Endothelial cell of umbilical vein (primary cell): ENCODE data around the gene ATP13A5. TPM values are rescaled to one million over a fixed set of nuclear protein-coding genes. Genes with fewer than 3 reads are reported as not detected.

Experiments used
- BruUV-seq: library from RNA; stranded (reverse); fragments of 400-500 nt; replicated peaks from 2 replicates; lab custom pipeline; 2021; lab: Mats Ljungman, UMichigan
- CTCF ChIA-PET: fragments of 300-600, 350-600 bp; sonication (Branson Sonifier 250); formaldehyde crosslinking; loops from one replicate; lab custom pipeline; 2021; ENCODE audit warnings: antibody characterized with exemption, inconsistent platforms; lab: Charles Lee
- POLR2A ChIA-PET: fragments of 300-600, 350-600 bp; sonication (Branson Sonifier 250); formaldehyde crosslinking; loops from one replicate; lab custom pipeline; 2021; ENCODE audit warnings: antibody characterized with exemption, inconsistent platforms; lab: Charles Lee
- DNase-seq: peaks from one replicate; pipeline ENCODE4 v3.0.0-alpha.2; 2011; ENCODE audit warnings: low read depth, low spot score
- FAIRE-seq: peaks from 2 replicates; lab custom pipeline; 2011; peaks lifted over from hg19 to GRCh38; lab: Jason Lieb, UNC
- H2AFZ ChIP-seq: 2 replicates; pipeline ENCODE4 v1.6.0; 2012; ENCODE audit warnings: low read depth, low read length, control low read depth, inconsistent platforms
- H3K27ac ChIP-seq: 2 replicates; pipeline ENCODE4 v1.5.1; 2011; ENCODE audit warnings: low read depth, mild to moderate bottlenecking, control low read depth, low read length, moderate library complexity; ENCODE audit not compliant: insufficient read depth
- H3K27me3 ChIP-seq, 2 experiments: 2 replicates each; pipeline versions ENCODE4 v1.6.0 to v1.6.1; 2011; ENCODE audit warnings: low read length in 2 of 2, mixed read lengths in 1 of 2; ENCODE audit not compliant: control insufficient read depth in 2 of 2, insufficient read depth in 2 of 2
- H3K36me3 ChIP-seq, 2 experiments: 2 replicates in 1 of 2; 3 replicates in 1 of 2; pipeline ENCODE4 v1.5.1; 2011; ENCODE audit warnings: low read length in 2 of 2, mild to moderate bottlenecking in 1 of 2, moderate library complexity in 1 of 2; ENCODE audit not compliant: control insufficient read depth in 2 of 2, insufficient read depth in 2 of 2; ENCODE audit errors: extremely low read depth in 1 of 2
- H3K4me1 ChIP-seq: 3 replicates; pipeline ENCODE4 v1.5.1; 2011; ENCODE audit warnings: mild to moderate bottlenecking, low read length; ENCODE audit not compliant: control insufficient read depth, insufficient read depth; ENCODE audit errors: extremely low read depth
- H3K4me2 ChIP-seq: 2 replicates; pipeline ENCODE4 v1.6.1; 2011; ENCODE audit warnings: low read length, control low read depth, mixed read lengths; ENCODE audit not compliant: insufficient read depth
- H3K4me3 ChIP-seq, 3 experiments: fragments of 200-600 bp in 1 of 3; sonication (generic), shearing (Covaris generic) in 1 of 3; replicated peaks in 1 of 3; 2 replicates each; pipeline ENCODE4 v1.5.1; 2011 to 2016; ENCODE audit warnings: control low read depth in 3 of 3, low read length in 3 of 3, mild to moderate bottlenecking in 2 of 3, inconsistent platforms in 1 of 3, low read depth in 1 of 3, moderate library complexity in 1 of 3; ENCODE audit not compliant: insufficient read depth in 1 of 3
- H3K79me2 ChIP-seq: 2 replicates; pipeline ENCODE4 v1.6.0; 2012; ENCODE audit warnings: low read length, inconsistent platforms; ENCODE audit not compliant: control insufficient read depth, insufficient read depth
- H3K9ac ChIP-seq: replicated peaks from 2 replicates; pipeline ENCODE3; 2011; ENCODE audit warnings: low read length, control low read depth; ENCODE audit not compliant: insufficient read depth; ENCODE audit errors: extremely low read depth
- H3K9me1 ChIP-seq: replicated peaks from 3 replicates; pipeline ENCODE4 v1.6.0; 2011; ENCODE audit warnings: mild to moderate bottlenecking, low read length; ENCODE audit not compliant: control insufficient read depth, insufficient read depth; ENCODE audit errors: extremely low read depth
- H3K9me3 ChIP-seq: replicated peaks from 2 replicates; pipeline ENCODE4 v1.5.1; 2012; ENCODE audit warnings: low read length, inconsistent platforms; ENCODE audit not compliant: control insufficient read depth, insufficient read depth
- H4K20me1 ChIP-seq: replicated peaks from 2 replicates; pipeline ENCODE3; 2011; ENCODE audit warnings: mild to moderate bottlenecking, low read length; ENCODE audit not compliant: control insufficient read depth, insufficient read depth; ENCODE audit errors: extremely low read depth
- EZH2 ChIP-seq: IDR thresholded peaks from 2 replicates; pipeline ENCODE4 v1.6.1; 2012; ENCODE audit warnings: borderline replicate concordance, low read depth, mild to moderate bottlenecking, moderate library complexity, low read length, inconsistent platforms; ENCODE audit not compliant: severe bottlenecking
- FOS ChIP-seq: IDR thresholded peaks from 2 replicates; pipeline ENCODE4 v1.6.1; 2011; ENCODE audit warnings: mild to moderate bottlenecking, low read length, moderate library complexity, borderline replicate concordance; ENCODE audit not compliant: insufficient read depth
- GATA2 ChIP-seq: IDR thresholded peaks from 2 replicates; pipeline ENCODE4 v1.7.0; 2011; ENCODE audit warnings: low read depth, mild to moderate bottlenecking, moderate library complexity, mixed read lengths, low read length; ENCODE audit not compliant: insufficient read length, insufficient read depth
- JUN ChIP-seq: IDR thresholded peaks from 2 replicates; pipeline ENCODE4 v1.6.1; 2011; ENCODE audit warnings: borderline replicate concordance, low read depth; ENCODE audit not compliant: insufficient read length, insufficient read depth
- MYC ChIP-seq: IDR thresholded peaks from one replicate; pipeline ENCODE4 v1.6.1; 2011; ENCODE audit warnings: mild to moderate bottlenecking, low read depth, low read length
- POLR2A ChIP-seq: IDR thresholded peaks from 2 replicates; pipeline ENCODE4 v1.6.1; 2012; ENCODE audit warnings: low read depth, mild to moderate bottlenecking, control low read depth, low read length
- POLR2AphosphoS5 ChIP-seq: IDR thresholded peaks from 2 replicates; pipeline ENCODE4 v1.6.1; 2012; ENCODE audit warnings: low read depth, mild to moderate bottlenecking, control low read depth, low read length, moderate library complexity; ENCODE audit not compliant: insufficient read depth
- dilution Hi-C: fragments of 300-500 bp; cut with MboI; formaldehyde crosslinking; loops from one replicate; pipeline ENCODE4 v1.15.0; 2019; ENCODE audit warnings: low sequenced_read_pairs; ENCODE audit not compliant: extremely low pct_ligation_motif_present
- intact Hi-C: fragments of 100-400 bp; cut with micrococcal nuclease; formaldehyde crosslinking; loops from one replicate; pipeline ENCODE4 v1.10.0; 2022
- polyA plus RNA-seq, 4 experiments: library from polyadenylated mRNA; depleted of rRNA in 3 of 4; stranded (reverse) in 3 of 4; unstranded in 1 of 4; fragments of >200 nt; gene quantifications; 2 replicates each; pipeline versions ENCODE4 v1.2.1 to v1.2.3, GENCODE V29; 2011 to 2012; ENCODE audit warnings: missing spikeins in 1 of 4
- total RNA-seq: library from RNA; stranded (reverse); gene quantifications from 2 replicates; pipeline ENCODE4 v1.2.3, GENCODE V29; 2021
- TF ChIP-seq, protein P1 (sequence below), 2 donors: IDR thresholded peaks; 1 replicate in 1 of 2; 2 replicates in 1 of 2; pipeline ENCODE4 v1.5.1; 2011; ENCODE audit warnings: low read length in 2 of 2, mild to moderate bottlenecking in 2 of 2, moderate library complexity in 2 of 2, control low read depth in 1 of 2, inconsistent platforms in 1 of 2, low read depth in 1 of 2; ENCODE audit not compliant: insufficient read depth in 1 of 2; ENCODE audit errors: extremely low read depth in 1 of 2
- TF ChIP-seq, protein P2 (sequence below): IDR thresholded peaks from 2 replicates; pipeline ENCODE4 v1.6.1; 2011; ENCODE audit not compliant: insufficient read depth, insufficient read length

ATP13A5 gene
- total and polyA plus RNA-seq, 2 donors (not counting 3 experiments of a cell fraction or from before 2014, with no cell fraction given), result not detected

DNA sequence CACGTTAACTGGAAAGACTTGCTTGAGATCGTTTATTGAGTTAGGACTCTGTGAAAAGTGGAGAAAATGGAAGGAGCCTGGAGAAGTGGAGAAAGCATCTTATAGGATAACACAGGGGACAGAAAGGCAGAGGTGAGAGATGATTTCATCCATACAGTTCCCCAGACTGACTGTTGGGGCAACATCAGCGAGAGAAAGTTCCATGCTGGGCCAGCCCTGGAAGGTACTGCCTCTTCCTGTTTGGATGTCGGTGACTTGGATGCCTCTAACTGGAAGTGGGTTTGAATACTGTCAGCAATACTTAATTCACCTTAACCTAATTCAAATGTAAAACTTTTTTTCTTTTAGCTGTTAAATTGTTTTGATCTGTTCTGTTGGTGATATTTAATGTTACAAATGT, 32.3 kb downstream of the ATP13A5 start:
- intact Hi-C loops (no loop called here), dilution Hi-C loops (no loop called here)
- no peak for FAIRE-seq
- POLR2A ChIA-PET, result no interaction called here
- H3K9me3 ChIP-seq, result no peaks in the 10 kb centered on the region
- TF ChIP-seq MYC (no peak), POLR2AphosphoS5 (no peak)
- TF ChIP-seq, protein P1, sequence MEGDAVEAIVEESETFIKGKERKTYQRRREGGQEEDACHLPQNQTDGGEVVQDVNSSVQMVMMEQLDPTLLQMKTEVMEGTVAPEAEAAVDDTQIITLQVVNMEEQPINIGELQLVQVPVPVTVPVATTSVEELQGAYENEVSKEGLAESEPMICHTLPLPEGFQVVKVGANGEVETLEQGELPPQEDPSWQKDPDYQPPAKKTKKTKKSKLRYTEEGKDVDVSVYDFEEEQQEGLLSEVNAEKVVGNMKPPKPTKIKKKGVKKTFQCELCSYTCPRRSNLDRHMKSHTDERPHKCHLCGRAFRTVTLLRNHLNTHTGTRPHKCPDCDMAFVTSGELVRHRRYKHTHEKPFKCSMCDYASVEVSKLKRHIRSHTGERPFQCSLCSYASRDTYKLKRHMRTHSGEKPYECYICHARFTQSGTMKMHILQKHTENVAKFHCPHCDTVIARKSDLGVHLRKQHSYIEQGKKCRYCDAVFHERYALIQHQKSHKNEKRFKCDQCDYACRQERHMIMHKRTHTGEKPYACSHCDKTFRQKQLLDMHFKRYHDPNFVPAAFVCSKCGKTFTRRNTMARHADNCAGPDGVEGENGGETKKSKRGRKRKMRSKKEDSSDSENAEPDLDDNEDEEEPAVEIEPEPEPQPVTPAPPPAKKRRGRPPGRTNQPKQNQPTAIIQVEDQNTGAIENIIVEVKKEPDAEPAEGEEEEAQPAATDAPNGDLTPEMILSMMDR (IDR thresholded peaks at IDR 0.05; ENCODE audit: extremely low read depth in 1 of 2, insufficient read depth in 1 of 2, low read depth in 1 of 2, low read length in 2 of 2), result no peak
- H3K9me1 ChIP-seq, result no peaks in the 10 kb centered on the region
- H3K4me2 ChIP-seq, result no peak overlapping the region
- no peak for DNase-seq
- CTCF ChIA-PET, result no interaction called here
- no peak overlapping the region for H2AFZ ChIP-seq
- H3K27me3 ChIP-seq, result no peaks in the 10 kb centered on the region
- H4K20me1 ChIP-seq, result no peaks in the 10 kb centered on the region
- BruUV-seq, result no TSS peak
- H3K36me3 ChIP-seq, result no peaks in the 10 kb centered on the region
- H3K4me1 ChIP-seq, result no peaks in the 10 kb centered on the region
- H3K4me3 ChIP-seq, result no peak overlapping the region
- no peaks in the 10 kb centered on the region for H3K79me2 ChIP-seq
- H3K9ac ChIP-seq, result no peak overlapping the region
- no peak overlapping the region for H3K27ac ChIP-seq

DNA sequence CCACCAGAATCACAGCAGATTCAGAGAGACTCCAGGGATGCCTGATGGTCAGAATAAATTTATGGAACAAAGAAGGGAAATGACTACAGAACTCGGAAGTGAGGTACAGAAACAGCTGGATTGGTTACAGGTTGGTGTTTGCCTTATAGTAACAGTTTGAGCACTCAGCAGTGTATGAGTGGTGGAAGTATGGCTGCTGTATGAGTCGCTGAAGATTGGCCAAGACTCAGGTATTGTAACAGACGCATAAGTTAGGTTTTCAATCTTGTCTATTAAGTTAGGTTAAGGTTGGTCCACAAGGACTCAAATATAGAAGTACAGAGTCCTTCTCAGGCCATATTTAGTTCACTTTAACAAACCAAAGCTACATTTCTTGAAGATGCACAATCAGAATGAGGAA, 33.1 kb downstream of the ATP13A5 start:
- intact Hi-C loops (no loop called here), dilution Hi-C loops (no loop called here)
- BruUV-seq, result no TSS peak

More for the DNA sequence above, 33.1 kb downstream of the ATP13A5 start:
- FAIRE-seq, result no peak
- Histone ChIP-seq H3K27me3 (no peaks in the 10 kb centered on the region), H3K36me3 (no peaks in the 10 kb centered on the region), H3K79me2 (no peaks in the 10 kb centered on the region), H3K4me2 (no peak overlapping the region), H3K4me1 (no peaks in the 10 kb centered on the region), H3K9me3 (no peaks in the 10 kb centered on the region), H2AFZ (no peak overlapping the region), H3K27ac (no peak overlapping the region), H4K20me1 (no peaks in the 10 kb centered on the region), H3K9ac (no peak overlapping the region), H3K9me1 (no peaks in the 10 kb centered on the region), H3K4me3 (no peak overlapping the region)
- no peak for TF ChIP-seq POLR2AphosphoS5
- no peak for TF ChIP-seq GATA2
- TF ChIP-seq, protein P1 (IDR thresholded peaks at IDR 0.05; ENCODE audit: extremely low read depth in 1 of 2, insufficient read depth in 1 of 2, low read depth in 1 of 2, low read length in 2 of 2), result no peak
- TF ChIP-seq, protein P2, sequence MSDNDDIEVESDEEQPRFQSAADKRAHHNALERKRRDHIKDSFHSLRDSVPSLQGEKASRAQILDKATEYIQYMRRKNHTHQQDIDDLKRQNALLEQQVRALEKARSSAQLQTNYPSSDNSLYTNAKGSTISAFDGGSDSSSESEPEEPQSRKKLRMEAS, result no peak
- no peak for TF ChIP-seq FOS
- no peak for TF ChIP-seq EZH2
- no peak for TF ChIP-seq MYC
- no peak for TF ChIP-seq JUN
- no peak for TF ChIP-seq POLR2A
- CTCF ChIA-PET, result no interaction called here
- DNase-seq, result no peak
- POLR2A ChIA-PET, result no interaction called here
